RCC 7860 (cell line): ENCODE measurements around the gene LCE2C.

Source experiments
- DNase-seq: peaks from one replicate; pipeline ENCODE4 v3.0.0-alpha.2; 2015; ENCODE audit warnings: low spot score
- FAIRE-seq: peaks from 2 replicates; lab custom pipeline; 2012; peaks lifted over from hg19 to GRCh38; lab: Jason Lieb, UNC

Gene LCE2C

GRCh38 chr1:152718238-152718637, 43.2 kb downstream of the LCE2C start:
- FAIRE-seq (no peak), DNase-seq (no peak)

- DNase-seq, result no peak
- no peak for FAIRE-seq
Observed at GRCh38 chr1:152725261-152725660, 50.2 kb downstream of the LCE2C start.
